Activated T-cell treated with anti-CD3 and anti-CD28 coated beads, Interleukin-2, amount 50 U/mL, for 4 hours (primary cell): ENCODE measurements around the gene FZD1. TPM values are rescaled to one million over a fixed set of nuclear protein-coding genes. Genes with fewer than 3 reads are reported as not detected.

Source experiments
- ATAC-seq, 2 donors: fragments of 200-7000 bp; cut with Tn5 transposase; one replicate each; pipeline ENCODE4 v1.10.0; 2021
- DNase-seq: peaks from one replicate; pipeline ENCODE4 v3.0.0-alpha.2; 2020
- H3K27me3 Mint-ChIP-seq: one replicate; pipeline ENCODE4 v1.8.0; 2021; ENCODE audit warnings: low read depth, mixed read lengths
- H3K36me3 Mint-ChIP-seq: one replicate; pipeline ENCODE4 v1.8.0; 2022; ENCODE audit warnings: mixed read lengths; ENCODE audit not compliant: insufficient read depth
- H3K4me1 Mint-ChIP-seq: one replicate; pipeline ENCODE4 v1.8.0; 2021; ENCODE audit warnings: low read depth, mixed read lengths
- H3K4me3 Mint-ChIP-seq: one replicate; pipeline ENCODE4 v1.8.0; 2021; ENCODE audit warnings: mild to moderate bottlenecking, moderate library complexity, mixed read lengths
- H3K9me3 Mint-ChIP-seq: one replicate; pipeline ENCODE4 v1.8.0; 2021; ENCODE audit warnings: mixed read lengths
- total RNA-seq, 3 donors: library from RNA; stranded (reverse); gene quantifications; one replicate each; pipeline ENCODE4 v1.2.1, GENCODE V29; 2021

FZD1 gene
- total RNA-seq, result under 1 TPM; 0.22 to 0.56 (median 0.26) TPM

DNA sequence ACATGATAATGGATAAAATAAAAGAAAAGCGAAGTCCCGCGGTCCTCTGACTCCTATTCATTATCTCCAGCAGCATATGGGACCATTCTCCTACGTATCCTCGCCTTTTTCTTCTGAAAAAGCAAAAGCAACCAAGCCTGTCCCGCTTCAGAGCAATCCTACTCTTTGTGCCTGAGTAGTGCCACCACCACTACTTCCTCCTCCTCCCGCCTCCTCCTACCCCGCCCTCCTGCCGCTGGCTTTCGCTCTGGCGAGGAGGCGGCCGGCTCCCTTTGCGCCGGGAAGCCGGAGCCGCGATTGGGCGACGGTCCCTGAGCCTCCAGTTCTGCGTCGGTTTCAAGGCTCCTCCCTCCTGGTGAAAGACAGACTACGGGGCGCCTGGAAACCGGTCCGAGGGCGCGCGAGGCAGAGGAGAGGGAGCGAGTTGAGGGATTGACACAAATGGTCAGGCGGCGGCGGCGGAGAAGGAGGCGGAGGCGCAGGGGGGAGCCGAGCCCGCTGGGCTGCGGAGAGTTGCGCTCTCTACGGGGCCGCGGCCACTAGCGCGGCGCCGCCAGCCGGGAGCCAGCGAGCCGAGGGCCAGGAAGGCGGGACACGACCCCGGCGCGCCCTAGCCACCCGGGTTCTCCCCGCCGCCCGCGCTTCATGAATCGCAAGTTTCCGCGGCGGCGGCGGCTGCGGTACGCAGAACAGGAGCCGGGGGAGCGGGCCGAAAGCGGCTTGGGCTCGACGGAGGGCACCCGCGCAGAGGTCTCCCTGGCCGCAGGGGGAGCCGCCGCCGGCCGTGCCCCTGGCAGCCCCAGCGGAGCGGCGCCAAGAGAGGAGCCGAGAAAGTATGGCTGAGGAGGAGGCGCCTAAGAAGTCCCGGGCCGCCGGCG, at the start of gene FZD1:
FZD1 (plus strand) TSS at position 388 of the 878 bp plus-strand sequence; CDS start at position 836, 448 bp downstream.
- peaks cover 45% of the 10 kb centered on the region for H3K27me3 Mint-ChIP-seq
- H3K4me3 Mint-ChIP-seq, result peak within 1 kb of the TSS; percentile 76
- peaks cover 13% of the 10 kb centered on the region for H3K4me1 Mint-ChIP-seq
- ATAC-seq, result peak; percentile 81 to 87
- DNase-seq, result no peak
- no peaks in the 10 kb centered on the region for H3K9me3 Mint-ChIP-seq
- H3K36me3 Mint-ChIP-seq, result no peaks in the 10 kb centered on the region

DNA sequence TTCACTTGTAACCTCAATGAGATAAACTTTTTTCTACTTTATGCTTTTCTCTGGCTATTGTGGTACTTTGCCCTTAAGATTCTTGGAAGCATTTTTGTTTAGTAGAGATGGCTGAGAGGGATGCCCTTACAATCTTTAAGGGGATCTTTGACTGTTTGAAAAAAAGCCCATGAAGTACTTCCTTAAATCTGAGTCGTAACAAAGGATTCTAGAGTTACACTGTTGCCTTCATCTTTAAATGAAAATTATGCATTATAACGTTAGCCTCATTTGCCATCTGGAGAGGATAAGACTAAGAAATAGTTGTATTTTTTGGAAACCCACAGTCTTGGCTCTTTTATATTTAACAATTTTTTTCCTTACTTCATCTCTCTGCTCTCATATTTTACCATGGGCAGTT, 37.8 kb upstream of the FZD1 start:
- Mint-ChIP-seq H3K9me3 (no peaks in the 10 kb centered on the region), H3K36me3 (no peaks in the 10 kb centered on the region), H3K4me1 (no peaks in the 10 kb centered on the region), H3K4me3 (no peak overlapping the region), H3K27me3 (no peaks in the 10 kb centered on the region)
- DNase-seq (no peak), ATAC-seq (no peak)

DNA sequence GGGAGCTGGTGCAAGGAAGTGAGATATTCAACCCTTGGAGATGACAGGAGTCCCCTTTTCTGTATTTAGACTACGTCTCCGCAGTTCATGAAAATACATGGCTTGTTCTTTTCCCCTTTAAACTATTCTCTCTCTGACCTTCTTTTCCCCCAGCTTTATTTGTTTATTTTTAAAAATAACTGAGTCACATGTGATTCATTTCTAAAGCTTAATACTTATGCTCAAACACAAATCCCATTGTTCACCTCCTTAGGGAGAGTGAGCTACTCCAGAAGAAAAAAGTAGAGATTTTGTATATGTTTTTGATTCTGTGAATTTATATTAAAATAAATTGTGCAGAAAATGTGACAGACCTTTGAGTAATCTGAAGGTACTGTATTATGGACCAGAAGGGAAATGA, 35.9 kb upstream of the FZD1 start:
- H3K4me1 Mint-ChIP-seq, result no peaks in the 10 kb centered on the region
- ATAC-seq, result no peak
- H3K9me3 Mint-ChIP-seq, result no peaks in the 10 kb centered on the region
- DNase-seq, result no peak
- H3K36me3 Mint-ChIP-seq, result no peaks in the 10 kb centered on the region
- no peaks in the 10 kb centered on the region for H3K27me3 Mint-ChIP-seq
- no peak overlapping the region for H3K4me3 Mint-ChIP-seq

DNA sequence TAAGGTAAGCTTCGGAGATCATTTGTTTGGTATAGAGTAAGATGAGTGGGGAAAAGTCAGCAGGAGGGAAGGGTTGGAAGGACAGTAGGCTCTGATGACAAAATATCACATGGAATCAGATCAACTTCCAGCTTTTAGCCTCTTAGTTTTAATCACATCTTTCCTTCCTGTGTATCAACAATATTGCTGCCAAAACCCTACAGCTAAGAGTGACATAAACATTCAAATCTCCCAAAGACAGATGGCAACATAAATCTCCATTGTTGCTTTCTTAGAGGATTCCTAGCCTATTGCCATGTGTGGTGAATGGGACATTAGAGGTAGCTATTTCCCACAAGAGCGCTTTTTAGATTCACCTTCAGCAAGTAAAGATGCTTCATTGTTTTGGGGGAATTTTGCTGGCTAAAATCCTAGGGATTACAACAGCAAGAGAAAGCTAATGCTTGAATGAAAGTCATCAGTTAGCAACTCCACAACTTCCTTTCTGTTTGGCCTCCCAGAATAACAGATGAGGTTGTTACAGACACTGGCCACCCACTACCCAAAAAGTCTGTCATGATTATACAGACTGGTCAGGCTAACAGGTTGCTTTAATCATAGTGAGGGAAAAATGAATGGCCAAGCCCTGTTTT, 35.2 kb upstream of the FZD1 start:
- Mint-ChIP-seq H3K36me3 (no peaks in the 10 kb centered on the region), H3K9me3 (no peaks in the 10 kb centered on the region), H3K4me3 (no peak overlapping the region), H3K4me1 (no peaks in the 10 kb centered on the region), H3K27me3 (no peaks in the 10 kb centered on the region)
- ATAC-seq (no peak), DNase-seq (no peak)

DNA sequence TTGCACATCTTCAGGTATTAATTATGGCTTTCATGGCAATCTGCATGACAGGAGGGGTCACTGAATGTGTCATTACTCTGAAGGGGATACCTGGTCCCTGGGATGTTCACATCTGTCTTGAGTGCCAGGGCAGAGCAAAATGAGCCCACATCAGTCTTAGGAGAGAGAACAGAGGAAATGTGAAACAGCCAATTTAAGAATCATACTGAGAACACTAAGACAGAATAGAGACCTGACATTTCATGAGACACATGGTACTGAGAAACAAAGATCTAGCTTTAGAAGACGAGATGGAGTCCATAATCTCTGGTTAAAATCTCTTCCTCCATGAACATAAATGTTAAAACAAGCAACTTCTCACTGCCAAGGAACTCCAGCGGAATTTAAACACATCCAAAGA, 34.1 kb upstream of the FZD1 start:
- H3K27me3 Mint-ChIP-seq, result no peaks in the 10 kb centered on the region
- ATAC-seq, result no peak
- H3K4me3 Mint-ChIP-seq, result no peak overlapping the region
- DNase-seq, result no peak
- no peaks in the 10 kb centered on the region for H3K36me3 Mint-ChIP-seq
- no peaks in the 10 kb centered on the region for H3K9me3 Mint-ChIP-seq
- no peaks in the 10 kb centered on the region for H3K4me1 Mint-ChIP-seq

DNA sequence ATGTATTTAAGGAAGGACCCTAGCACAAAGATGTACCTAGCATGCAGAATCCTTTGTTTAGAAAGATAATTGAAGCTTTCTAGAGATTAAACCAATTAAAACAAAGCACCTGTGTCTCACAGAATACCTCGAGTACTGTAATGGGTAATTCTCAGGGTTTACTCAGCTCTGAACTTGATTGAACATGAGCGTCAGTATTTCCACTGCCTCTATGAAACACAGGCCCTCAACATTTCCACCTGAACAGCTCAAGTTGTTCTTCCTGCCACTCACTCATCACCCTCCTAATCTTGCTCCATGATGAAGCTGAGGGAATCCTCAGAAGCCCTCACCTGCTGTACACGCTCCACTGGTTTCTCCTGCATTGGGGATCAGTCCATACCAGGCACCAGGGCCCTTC, 33.7 kb upstream of the FZD1 start:
- Mint-ChIP-seq H3K27me3 (no peaks in the 10 kb centered on the region), H3K9me3 (no peaks in the 10 kb centered on the region), H3K36me3 (no peaks in the 10 kb centered on the region), H3K4me1 (no peaks in the 10 kb centered on the region), H3K4me3 (no peak overlapping the region)
- DNase-seq (no peak), ATAC-seq (no peak)

DNA sequence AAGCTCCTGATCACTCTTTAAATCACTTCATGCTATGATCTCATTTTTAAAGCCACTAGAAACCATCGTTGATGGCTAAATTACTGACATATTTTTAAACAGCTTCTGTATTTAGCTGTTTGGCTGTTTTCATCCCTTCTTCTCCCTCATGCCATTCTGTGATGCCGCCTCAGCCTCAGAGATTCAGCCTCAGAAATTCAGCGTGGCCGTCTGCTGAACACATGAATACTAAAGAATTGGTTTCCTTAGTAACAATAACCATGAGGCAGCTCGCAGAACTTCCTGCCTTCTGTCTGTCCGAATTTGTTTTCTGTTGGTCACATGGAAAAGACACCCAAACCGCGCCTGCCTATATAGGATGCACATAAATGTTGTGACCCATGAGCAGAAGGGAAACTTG, 31.0 kb upstream of the FZD1 start:
- no peaks in the 10 kb centered on the region for H3K36me3 Mint-ChIP-seq
- H3K4me1 Mint-ChIP-seq, result no peaks in the 10 kb centered on the region
- no peak for ATAC-seq
- no peaks in the 10 kb centered on the region for H3K9me3 Mint-ChIP-seq
- no peaks in the 10 kb centered on the region for H3K27me3 Mint-ChIP-seq
- no peak for DNase-seq
- H3K4me3 Mint-ChIP-seq, result no peak overlapping the region

DNA sequence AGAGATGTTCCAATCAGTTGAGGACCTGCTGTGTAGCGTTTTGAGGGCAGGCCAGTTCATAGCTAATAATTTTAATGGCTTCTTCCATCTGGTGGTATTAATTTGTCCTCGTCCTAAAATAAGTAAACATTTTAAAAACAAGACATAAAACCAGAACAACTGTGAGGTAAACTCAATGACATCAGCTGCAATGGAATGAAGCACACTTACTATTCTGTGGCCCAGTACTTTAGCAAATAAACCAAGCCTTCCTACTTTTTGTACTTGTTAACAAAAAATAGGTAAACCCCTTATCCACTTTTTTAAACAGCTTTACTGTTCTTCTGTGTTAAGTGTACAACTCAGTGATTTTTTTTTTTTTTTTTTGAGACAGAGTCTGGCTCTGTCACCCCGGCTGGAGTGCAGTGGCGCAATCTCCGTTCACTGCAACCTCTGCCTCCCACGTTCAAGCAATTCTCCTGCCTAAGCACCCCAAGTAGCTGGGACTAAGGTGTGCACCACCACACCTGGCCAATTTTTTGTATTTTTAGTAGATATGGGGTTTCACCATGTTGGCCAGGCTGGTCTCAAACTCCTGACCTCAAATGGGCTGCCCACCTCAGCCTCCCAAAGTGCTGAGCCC, 28.9 kb upstream of the FZD1 start:
- no peak for DNase-seq
- Mint-ChIP-seq H3K4me1 (no peaks in the 10 kb centered on the region), H3K9me3 (no peaks in the 10 kb centered on the region), H3K27me3 (no peaks in the 10 kb centered on the region), H3K4me3 (no peak overlapping the region), H3K36me3 (no peaks in the 10 kb centered on the region)
- no peak for ATAC-seq

DNA sequence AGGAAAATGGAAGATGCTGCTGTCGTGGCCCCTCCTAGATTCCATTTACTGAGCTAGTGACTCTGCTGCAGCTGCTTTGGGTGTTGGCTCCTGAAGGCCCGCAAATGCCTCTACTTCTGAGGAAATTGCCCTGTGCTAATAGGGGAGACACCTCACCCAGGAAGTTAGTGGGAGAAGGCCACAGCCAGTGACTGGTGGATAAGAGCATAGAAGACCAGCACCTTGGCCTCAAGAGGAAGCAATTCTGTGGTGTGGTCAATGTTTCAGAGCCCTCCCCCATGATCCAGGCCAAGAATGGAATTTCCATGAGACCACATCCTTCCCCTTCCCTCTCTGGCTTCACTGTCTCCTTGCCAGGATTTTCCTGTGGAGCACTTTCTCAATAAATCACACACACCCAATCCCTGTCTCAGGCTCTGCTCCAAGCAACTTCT, 25.0 kb upstream of the FZD1 start:
- Mint-ChIP-seq H3K27me3 (no peaks in the 10 kb centered on the region), H3K36me3 (no peaks in the 10 kb centered on the region), H3K9me3 (no peaks in the 10 kb centered on the region), H3K4me1 (no peaks in the 10 kb centered on the region), H3K4me3 (no peak overlapping the region)
- ATAC-seq (no peak), DNase-seq (no peak)

DNA sequence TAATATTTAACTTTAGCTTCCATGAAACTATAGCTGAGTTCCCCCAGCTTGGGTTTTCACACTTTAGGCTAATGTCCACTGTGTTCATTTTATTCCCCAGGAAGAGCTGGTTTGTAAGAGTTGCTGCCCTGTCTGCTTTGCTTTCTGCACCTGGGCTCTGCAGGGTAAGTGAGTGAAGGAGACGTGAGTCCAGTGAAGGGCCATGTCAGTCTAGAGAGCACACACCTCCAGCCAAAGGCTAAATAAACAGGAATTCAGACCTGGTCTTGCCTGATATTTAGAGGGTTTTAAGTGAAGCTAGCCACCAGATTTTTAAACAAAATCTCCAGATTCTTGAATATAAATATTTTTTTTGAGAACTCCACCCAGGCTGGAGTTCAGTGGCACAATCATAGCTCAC, 24.5 kb upstream of the FZD1 start:
- no peaks in the 10 kb centered on the region for H3K27me3 Mint-ChIP-seq
- no peaks in the 10 kb centered on the region for H3K4me1 Mint-ChIP-seq
- no peaks in the 10 kb centered on the region for H3K36me3 Mint-ChIP-seq
- DNase-seq (no peak), ATAC-seq (no peak)
- no peak overlapping the region for H3K4me3 Mint-ChIP-seq
- H3K9me3 Mint-ChIP-seq, result no peaks in the 10 kb centered on the region

DNA sequence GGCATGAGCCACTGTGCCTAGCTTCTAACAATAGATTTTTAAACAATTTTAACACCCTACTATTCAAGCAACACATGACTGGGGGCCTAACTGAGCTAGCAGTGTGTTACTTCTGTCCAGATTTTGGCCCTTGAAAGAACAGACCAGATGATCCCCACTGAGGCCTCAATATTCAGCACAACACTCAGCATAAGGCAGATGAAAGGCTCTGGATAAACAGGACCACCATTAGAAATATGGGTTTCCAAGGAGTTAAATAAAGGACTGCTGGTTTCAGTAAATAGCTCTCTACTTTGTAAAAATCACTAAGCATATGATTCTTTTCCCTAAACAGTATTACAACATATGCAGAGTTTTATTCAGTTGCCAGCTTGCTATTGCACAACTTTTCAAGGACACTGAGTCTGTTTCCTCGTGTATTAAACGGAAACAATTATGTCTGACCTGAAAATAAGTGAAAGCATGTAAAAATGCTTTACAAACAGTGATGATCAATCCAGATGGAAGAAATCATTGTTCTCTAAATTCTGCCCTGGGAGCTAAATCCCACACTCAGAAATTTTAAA, 23.8 kb upstream of the FZD1 start:
- no peak overlapping the region for H3K4me3 Mint-ChIP-seq
- no peak for ATAC-seq
- H3K27me3 Mint-ChIP-seq, result no peaks in the 10 kb centered on the region
- DNase-seq, result no peak
- no peaks in the 10 kb centered on the region for H3K36me3 Mint-ChIP-seq
- H3K4me1 Mint-ChIP-seq, result no peaks in the 10 kb centered on the region
- no peaks in the 10 kb centered on the region for H3K9me3 Mint-ChIP-seq

DNA sequence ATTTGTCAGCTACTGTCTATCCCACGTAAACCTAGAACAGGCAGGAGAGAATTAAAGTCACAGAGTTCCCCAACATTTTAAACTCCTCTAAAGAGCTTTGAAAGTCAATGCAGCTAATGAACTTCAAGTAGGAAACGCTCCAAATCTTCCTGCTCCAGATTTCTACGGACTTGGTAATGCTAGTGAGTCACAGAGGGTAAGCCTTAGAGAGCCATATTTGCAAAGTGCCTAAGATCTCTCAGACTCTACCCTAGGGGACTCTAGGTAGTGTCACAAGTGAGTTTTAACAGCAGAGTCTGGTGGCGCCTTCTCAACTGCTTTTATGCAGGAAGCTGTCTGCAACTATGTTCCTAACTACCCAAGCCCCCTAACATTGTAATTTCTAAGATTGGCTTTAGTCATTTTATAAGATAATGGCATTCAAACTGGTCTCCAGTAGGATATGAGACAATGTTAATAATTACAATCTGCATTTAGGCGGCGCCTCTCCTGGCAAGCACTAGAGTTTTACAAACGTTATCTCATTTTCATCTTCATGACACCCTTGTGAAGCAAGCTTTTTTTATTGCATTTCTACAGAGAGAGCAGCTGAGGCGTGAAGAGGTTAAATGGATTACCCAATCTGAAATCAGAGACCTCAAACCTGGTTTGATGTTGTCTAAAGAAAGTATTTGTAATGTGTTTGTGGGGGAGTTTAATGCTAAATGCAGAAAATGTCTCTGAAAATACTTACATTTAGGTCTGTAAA, 22.0 kb upstream of the FZD1 start:
- DNase-seq (no peak), ATAC-seq (no peak)
- Mint-ChIP-seq H3K36me3 (no peaks in the 10 kb centered on the region), H3K4me3 (no peak overlapping the region), H3K27me3 (no peaks in the 10 kb centered on the region), H3K4me1 (no peaks in the 10 kb centered on the region), H3K9me3 (no peaks in the 10 kb centered on the region)

DNA sequence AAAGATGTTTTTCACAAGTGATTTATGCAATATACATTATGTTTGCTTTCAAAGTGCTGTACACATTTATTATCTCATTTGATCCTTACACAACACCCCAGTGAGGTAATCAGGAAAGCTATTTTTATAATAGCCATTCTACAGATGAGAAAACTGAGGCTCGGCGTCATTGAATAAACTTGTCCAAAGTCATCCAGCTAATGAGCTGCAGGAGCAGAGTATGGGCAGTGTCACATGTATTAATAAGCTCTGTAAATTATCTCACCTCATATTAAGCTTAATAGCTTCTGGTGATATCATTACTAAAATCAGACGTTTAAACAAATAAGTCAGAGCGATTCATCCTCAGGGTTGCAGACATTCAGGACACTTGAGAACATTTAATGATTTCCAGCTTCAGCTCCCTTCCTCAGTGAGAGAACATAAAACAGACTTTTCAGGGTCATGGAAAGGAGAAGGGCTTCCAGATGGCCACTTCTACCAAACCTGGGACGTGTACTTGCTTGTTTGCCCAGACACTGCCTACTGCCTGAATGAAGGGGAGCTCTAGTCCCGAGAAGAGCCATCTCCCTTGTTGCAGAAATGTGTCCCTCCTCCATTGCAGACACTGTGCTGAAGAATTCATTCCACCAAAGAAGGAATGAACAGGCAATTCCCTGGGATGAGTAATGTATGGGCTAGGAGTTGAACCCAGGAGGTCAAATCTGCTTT, 20.5 kb upstream of the FZD1 start:
- Mint-ChIP-seq H3K36me3 (no peaks in the 10 kb centered on the region), H3K9me3 (no peaks in the 10 kb centered on the region), H3K4me3 (no peak overlapping the region), H3K4me1 (no peaks in the 10 kb centered on the region), H3K27me3 (no peaks in the 10 kb centered on the region)
- no peak for ATAC-seq
- no peak for DNase-seq
